Glomerular visceral epithelial cell (primary cell): Measurements from ENCODE around the gene ACVR1.
A peak's percentile ranks its signal among the peaks of the same experiment; 100 is the strongest.

Experiments
- DNase-seq: peaks from one replicate; pipeline ENCODE4 v3.0.0-alpha.2; 2016; ENCODE audit errors: extremely low spot score

ACVR1 gene

DNA sequence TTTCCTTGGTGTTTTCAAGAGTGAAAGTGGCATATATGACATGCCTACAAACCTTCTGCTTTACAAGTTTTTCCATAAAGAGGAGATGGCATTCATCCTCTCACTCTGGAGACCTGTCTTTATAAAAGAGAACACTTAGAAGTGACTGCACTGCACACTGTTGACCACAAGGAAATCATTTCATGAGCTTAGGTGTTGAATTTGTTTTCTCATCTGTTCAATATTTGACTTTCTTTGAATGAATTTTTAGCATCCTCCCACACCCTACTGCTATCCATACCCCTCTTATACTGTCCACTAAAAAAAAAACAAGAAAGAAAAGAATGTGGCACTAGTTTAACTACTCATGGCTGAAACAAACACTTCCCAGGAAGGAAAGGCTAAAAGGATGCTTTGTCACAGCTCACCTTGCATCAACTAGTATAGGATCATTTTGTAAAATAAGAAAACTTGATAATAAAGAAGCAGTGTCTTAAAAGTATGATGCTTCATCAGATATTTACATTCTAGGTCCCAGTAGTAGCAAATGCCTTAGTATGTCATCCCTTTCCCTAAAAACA is 83.0 kb downstream of the ACVR1 start:
- DNase-seq = peak; percentile 13

DNA sequence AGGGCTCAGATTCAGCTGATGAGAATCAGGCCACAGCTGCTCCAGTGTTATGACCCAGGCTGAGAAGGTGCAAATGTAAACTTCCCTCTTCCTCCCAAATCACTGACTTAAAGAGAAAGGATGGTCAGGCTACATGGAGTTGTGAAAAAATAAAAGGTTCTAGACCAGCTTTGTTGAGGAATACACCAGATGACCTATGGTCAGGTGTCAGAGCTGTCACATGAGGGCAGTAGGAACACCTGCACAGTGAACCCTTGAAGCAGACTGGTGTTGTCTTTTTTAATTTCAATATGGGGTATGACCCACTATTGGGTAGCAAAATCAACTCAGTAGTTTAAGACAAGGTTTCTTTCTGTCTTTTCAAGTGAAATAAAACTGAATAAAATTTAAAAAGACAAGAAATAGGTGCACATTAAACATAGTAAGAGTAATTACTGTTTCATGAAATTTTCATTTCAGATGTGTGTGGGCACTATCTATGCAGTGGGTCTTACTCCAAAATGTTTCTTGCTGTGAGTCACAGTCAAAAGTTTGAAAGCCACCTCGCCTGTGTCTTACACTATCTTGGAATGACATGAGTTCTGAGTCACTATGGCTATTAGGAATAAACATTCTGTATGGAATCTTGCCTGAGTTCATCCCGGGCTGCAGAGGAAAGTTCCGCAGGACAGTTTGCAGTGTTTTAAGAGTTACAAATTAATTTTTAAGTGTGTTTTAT is 83.6 kb downstream of the ACVR1 start:
- DNase-seq = peak; percentile 40

GRCh38 chr2:157790780-157791179 is 85.3 kb downstream of the ACVR1 start:
- no peak for DNase-seq

DNA sequence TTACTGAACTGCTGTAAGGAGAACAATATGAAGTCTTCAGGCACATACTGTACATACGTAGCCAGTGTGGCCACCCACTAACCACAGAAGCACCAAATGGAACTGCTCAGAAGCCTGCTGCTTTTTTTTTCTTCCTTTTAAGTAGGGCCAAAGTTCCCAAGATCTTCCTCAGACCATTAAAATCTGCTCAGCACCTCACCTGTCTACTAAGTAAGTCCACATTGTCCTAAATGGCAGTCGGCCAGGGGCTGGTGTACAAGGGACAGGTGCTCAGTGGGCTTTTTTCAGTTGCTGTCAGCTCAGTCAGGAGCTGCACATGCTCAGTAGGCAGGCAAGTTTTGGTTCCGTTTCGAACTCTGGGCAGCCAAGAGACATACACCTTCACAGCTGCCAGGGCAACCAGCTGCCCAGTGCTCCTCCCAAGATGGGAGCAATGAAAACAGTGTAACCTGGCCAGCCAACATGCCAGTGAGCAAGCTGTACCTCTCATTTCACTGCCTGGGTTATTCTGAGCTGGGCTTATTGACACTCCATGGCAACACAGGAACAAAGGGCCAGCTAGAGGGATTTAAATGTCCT is 86.1 kb downstream of the ACVR1 start:
- no peak for DNase-seq

GRCh38 chr2:157789256-157789655 is 86.9 kb downstream of the ACVR1 start:
- no peak for DNase-seq

- no peak for DNase-seq
Observed at GRCh38 chr2:157788201-157788600, 87.9 kb downstream of the ACVR1 start.

- no peak for DNase-seq
Observed at GRCh38 chr2:157787364-157787938, 88.7 kb downstream of the ACVR1 start.

- DNase-seq = no peak
Observed at GRCh38 chr2:157786663-157787363, 89.3 kb downstream of the ACVR1 start.

DNA sequence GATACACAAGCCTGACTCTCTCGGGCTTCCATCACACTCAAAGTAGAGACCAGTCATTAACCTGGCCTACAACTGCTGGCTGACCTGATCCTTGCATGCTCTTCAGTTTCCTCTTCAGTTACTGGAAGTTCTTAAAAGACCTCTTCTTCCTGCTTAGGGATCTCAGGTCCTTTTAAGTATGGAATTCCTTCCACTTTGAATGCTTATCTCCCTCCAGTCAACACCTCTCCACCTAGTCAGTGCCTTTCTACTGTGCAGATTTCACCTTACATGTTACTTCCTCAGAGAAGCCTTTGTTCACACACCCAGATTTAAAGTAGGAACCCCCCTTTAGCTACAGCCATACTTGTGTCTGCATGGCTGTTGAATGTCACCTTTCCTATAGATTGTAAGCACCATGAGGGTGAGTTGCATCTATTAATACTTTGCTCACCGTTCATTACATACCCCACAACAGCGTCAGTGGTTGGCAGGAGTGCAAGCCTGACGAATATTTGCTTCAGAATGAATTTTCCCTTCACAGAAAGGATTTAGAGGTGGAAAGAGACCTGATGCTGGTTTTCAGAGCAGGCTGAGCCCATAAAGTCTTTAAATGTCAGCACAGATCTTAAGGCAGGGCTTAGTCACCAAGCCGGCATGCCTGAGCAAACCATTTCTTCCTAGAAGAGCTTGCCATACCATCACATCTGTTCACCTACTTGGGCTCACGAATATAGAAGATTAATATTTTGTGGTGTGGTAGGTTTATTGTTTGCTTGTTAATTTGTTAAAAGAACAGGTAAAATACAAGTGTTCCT is 90.1 kb downstream of the ACVR1 start:
- DNase-seq = no peak

GRCh38 chr2:157785200-157785599 is 90.9 kb downstream of the ACVR1 start:
- peak; percentile 17 for DNase-seq

DNA sequence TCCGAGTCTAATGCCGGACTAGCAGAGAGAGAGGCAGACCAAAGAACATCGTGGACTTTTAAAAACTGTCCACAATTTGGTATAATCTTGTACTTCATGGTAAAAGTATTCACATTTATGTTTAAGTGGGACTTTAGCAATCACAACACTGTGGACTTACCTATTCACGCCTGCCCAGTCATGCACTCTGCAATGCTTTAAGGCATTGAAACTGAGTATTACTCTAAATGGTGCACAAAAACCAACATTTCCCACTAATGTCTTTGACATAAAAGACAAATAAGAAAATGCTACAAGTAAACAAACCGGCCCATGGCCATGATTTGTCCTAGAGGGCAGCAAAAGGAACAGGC is 91.3 kb downstream of the ACVR1 start:
- DNase-seq = no peak

GRCh38 chr2:157784169-157784822 is 91.8 kb downstream of the ACVR1 start:
- peak; percentile 84 for DNase-seq

- DNase-seq = no peak
Observed at GRCh38 chr2:157783245-157783644, 92.9 kb downstream of the ACVR1 start.

DNA sequence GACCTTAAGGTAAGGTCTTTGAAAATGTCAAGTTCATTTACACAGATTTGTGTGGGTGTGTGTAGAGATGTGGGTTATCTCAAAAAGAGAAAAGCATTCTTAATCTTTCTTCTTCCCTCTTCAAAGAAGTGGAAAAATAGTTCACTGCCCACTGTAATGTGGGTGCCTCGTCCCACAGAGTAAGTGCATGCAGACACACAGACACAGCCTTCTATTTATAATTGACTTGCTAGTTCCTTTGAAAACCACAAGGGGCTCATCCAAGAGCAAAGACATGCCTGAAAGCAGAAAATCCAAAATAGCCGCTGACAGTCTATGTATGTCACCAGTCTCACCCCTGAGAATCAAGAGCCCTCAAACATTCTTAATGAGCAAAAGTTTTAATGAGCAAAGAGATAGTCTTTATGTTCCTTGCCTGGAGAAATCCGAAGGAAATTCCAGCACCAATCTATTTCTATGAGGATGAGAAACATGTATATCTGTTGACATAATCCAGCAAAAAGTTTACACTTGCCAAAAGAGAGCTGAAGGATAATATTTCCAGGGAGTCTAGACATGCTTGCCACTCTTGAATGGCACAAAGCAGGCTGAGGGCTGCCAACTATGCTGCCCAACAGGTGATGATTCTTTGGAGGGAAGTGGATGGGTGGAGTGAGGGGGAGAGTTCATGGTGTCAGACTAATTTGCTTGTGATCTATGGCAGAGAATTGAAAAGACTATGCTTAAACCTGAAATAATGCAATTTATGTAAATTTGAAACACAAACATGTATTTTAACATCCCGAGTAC is 93.9 kb downstream of the ACVR1 start:
- peak; percentile 33 for DNase-seq

- DNase-seq = no peak
Observed at GRCh38 chr2:157780211-157780610, 95.9 kb downstream of the ACVR1 start.

GRCh38 chr2:157779794-157780193 is 96.3 kb downstream of the ACVR1 start:
- DNase-seq = no peak

DNA sequence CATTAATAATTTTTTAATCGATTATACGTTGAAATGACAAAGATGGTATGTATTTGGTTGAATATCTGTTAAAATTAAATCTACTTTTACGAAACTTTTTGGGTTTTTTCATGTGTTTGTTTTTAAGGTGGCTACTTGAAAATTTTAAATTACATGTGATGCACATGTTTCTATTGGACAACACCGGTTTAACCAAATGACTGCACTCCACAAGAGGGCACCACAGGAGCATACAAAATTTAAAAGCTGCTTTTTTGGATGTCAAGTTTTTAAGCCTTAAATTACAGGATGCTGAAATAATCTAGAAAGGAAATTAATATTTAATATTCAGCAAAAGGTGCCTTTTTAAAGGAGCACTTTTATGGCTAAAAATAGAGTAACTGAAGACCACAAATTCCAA is 98.7 kb downstream of the ACVR1 start:
- DNase-seq = peak; percentile 58

DNA sequence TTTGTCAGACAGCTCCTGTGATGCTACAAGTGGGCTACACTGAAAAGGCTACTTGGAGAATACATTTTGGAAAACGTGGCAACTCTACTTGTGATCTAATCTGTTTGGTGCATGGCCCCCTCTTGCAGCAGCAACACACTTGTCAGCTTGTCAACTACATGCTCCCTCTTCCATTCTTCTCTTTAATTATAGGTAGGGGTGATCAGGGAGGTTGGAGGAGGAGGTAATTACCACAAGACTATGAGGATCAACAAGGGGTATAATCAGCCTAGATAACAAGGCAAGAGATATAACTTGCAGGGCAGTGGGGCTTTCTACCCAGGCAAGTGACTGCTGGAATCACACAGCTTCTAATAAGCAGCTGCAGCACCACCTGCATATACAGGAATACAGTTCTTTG is 104.9 kb downstream of the ACVR1 start:
- DNase-seq = no peak

DNA sequence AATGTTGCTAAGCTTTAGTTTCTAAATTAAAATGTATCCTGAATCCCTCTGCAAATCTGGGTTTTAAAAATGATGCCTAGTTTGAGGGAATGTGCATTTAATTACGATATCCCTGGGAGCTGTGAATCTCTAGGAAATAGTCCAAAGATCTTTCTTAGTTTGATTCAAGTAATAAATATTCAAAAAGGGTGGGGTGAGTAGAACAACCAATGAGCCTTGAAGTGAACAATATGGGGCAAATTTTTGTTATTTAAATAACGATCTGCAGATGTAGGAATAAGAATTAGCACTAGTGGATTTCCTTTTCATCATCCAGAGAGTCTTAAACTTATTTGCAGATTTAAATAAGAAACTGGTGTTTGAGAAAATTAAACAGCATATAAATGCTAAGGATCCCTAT is 106.3 kb downstream of the ACVR1 start:
- no peak for DNase-seq

GRCh38 chr2:157764386-157764785 is 111.7 kb downstream of the ACVR1 start:
- DNase-seq = no peak
